ENCODE data around the gene CRACDL. TPM values are rescaled to one million over a fixed set of nuclear protein-coding genes. Genes with fewer than 3 reads are reported as not detected.

Gene CRACDL
- total RNA-seq, 1 donor: not detected

DNA sequence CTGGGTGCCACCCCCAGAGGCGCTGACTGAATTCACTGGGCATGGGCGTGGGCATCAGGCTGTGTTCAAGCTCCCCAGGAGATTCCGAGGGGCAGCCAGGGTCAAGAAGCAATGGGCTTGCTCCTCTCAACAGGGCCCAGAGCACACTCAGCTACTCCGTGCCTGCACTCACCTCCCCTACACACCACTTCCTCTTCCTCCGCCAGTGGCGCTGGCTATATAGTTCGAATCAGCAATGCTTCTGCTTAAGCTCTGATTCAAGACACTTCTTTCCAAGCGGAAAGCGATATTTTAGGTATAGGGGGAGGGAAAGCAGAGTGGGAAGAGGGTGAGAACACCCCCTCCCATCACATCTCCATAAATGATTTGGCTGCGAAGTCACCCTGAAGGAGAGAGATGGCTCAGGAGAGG lies 42.1 kb downstream of the CRACDL start:
- Histone ChIP-seq H3K9me3 (ENCODE audit: low read depth, low read length) (no peaks in the 10 kb centered on the region), H3K27ac (ENCODE audit: low read depth, low read length) (no peak overlapping the region), H3K79me2 (ENCODE audit: insufficient read depth, low read length) (no peaks in the 10 kb centered on the region), H3K36me3 (ENCODE audit: insufficient read depth, low read length) (no peaks in the 10 kb centered on the region), H3K4me2 (ENCODE audit: insufficient read depth, low read length) (no peak overlapping the region), H3K27me3 (ENCODE audit: insufficient read depth, low read length) (peaks cover 8% of the 10 kb centered on the region), H4K20me1 (ENCODE audit: insufficient read depth, low read length) (no peaks in the 10 kb centered on the region), H2AFZ (ENCODE audit: low read length) (no peak overlapping the region), H3K4me3 (ENCODE audit: insufficient read depth, low read length) (no peak overlapping the region), H3K4me1 (ENCODE audit: insufficient read depth, low read length) (no peaks in the 10 kb centered on the region)
- TF ChIP-seq, protein P1, sequence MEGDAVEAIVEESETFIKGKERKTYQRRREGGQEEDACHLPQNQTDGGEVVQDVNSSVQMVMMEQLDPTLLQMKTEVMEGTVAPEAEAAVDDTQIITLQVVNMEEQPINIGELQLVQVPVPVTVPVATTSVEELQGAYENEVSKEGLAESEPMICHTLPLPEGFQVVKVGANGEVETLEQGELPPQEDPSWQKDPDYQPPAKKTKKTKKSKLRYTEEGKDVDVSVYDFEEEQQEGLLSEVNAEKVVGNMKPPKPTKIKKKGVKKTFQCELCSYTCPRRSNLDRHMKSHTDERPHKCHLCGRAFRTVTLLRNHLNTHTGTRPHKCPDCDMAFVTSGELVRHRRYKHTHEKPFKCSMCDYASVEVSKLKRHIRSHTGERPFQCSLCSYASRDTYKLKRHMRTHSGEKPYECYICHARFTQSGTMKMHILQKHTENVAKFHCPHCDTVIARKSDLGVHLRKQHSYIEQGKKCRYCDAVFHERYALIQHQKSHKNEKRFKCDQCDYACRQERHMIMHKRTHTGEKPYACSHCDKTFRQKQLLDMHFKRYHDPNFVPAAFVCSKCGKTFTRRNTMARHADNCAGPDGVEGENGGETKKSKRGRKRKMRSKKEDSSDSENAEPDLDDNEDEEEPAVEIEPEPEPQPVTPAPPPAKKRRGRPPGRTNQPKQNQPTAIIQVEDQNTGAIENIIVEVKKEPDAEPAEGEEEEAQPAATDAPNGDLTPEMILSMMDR (IDR thresholded peaks at IDR 0.05; ENCODE audit: extremely low read depth, low read depth, low read length): no peak
- no peak for DNase-seq (ENCODE audit: insufficient read length, low spot score, missing footprints)

- H3K36me3 ChIP-seq (ENCODE audit: insufficient read depth, low read length): no peaks in the 10 kb centered on the region
- peaks cover 8% of the 10 kb centered on the region for H3K27me3 ChIP-seq (ENCODE audit: insufficient read depth, low read length)
- H4K20me1 ChIP-seq (ENCODE audit: insufficient read depth, low read length): no peaks in the 10 kb centered on the region
- no peaks in the 10 kb centered on the region for H3K9me3 ChIP-seq (ENCODE audit: low read depth, low read length)
- H3K4me1 ChIP-seq (ENCODE audit: insufficient read depth, low read length): no peaks in the 10 kb centered on the region
- no peak overlapping the region for H3K4me3 ChIP-seq (ENCODE audit: insufficient read depth, low read length)
- H3K27ac ChIP-seq (ENCODE audit: low read depth, low read length): no peak overlapping the region
- no peak overlapping the region for H3K4me2 ChIP-seq (ENCODE audit: insufficient read depth, low read length)
- H3K79me2 ChIP-seq (ENCODE audit: insufficient read depth, low read length): no peaks in the 10 kb centered on the region
- H2AFZ ChIP-seq (ENCODE audit: low read length): no peak overlapping the region
- TF ChIP-seq, protein P1 (IDR thresholded peaks at IDR 0.05; ENCODE audit: extremely low read depth, low read depth, low read length): no peak
- no peak for DNase-seq (ENCODE audit: insufficient read length, low spot score, missing footprints)
These were observed 43.2 kb downstream of the CRACDL start for GRCh38 chr2:98892871-98893270.

DNA sequence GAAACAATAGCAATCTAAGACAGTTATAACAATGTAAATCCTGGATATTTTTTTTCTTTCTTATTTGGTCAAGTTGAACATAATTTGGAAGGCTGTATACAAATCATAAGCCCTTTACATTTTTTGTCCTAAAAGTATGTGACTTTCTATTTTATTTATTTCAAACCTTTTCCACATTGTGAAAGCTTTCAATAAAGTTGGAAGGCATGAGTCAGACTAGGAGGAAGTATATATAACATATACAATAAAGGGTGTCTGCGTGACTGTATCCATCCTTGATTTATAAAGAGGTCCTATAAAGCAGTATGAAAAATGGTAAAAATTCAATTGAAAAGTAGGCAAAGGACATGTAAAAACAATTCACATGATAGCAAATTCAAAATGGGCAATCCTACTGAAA lies 44.4 kb downstream of the CRACDL start:
- DNase-seq (ENCODE audit: insufficient read length, low spot score, missing footprints): no peak
- Histone ChIP-seq H3K27me3 (ENCODE audit: insufficient read depth, low read length) (peaks cover 8% of the 10 kb centered on the region), H3K4me3 (ENCODE audit: insufficient read depth, low read length) (no peak overlapping the region), H3K27ac (ENCODE audit: low read depth, low read length) (no peak overlapping the region), H4K20me1 (ENCODE audit: insufficient read depth, low read length) (no peaks in the 10 kb centered on the region), H3K36me3 (ENCODE audit: insufficient read depth, low read length) (no peaks in the 10 kb centered on the region), H3K4me2 (ENCODE audit: insufficient read depth, low read length) (no peak overlapping the region), H3K9me3 (ENCODE audit: low read depth, low read length) (no peaks in the 10 kb centered on the region), H3K79me2 (ENCODE audit: insufficient read depth, low read length) (no peaks in the 10 kb centered on the region), H2AFZ (ENCODE audit: low read length) (no peak overlapping the region), H3K4me1 (ENCODE audit: insufficient read depth, low read length) (no peaks in the 10 kb centered on the region)
- TF ChIP-seq, protein P1 (IDR thresholded peaks at IDR 0.05; ENCODE audit: extremely low read depth, low read depth, low read length): no peak

GRCh38 chr2:98886066-98886554 lies 49.9 kb downstream of the CRACDL start:
- Histone ChIP-seq H3K4me3 (ENCODE audit: insufficient read depth, low read length) (no peak overlapping the region), H3K4me1 (ENCODE audit: insufficient read depth, low read length) (no peaks in the 10 kb centered on the region), H3K27me3 (ENCODE audit: insufficient read depth, low read length) (no peaks in the 10 kb centered on the region), H3K9me3 (ENCODE audit: low read depth, low read length) (peaks cover 4% of the 10 kb centered on the region), H3K27ac (ENCODE audit: low read depth, low read length) (no peak overlapping the region), H3K36me3 (ENCODE audit: insufficient read depth, low read length) (no peaks in the 10 kb centered on the region), H2AFZ (ENCODE audit: low read length) (no peak overlapping the region), H4K20me1 (ENCODE audit: insufficient read depth, low read length) (no peaks in the 10 kb centered on the region), H3K4me2 (ENCODE audit: insufficient read depth, low read length) (no peak overlapping the region), H3K79me2 (ENCODE audit: insufficient read depth, low read length) (no peaks in the 10 kb centered on the region)
- no peak for DNase-seq (ENCODE audit: insufficient read length, low spot score, missing footprints)
- TF ChIP-seq, protein P1 (IDR thresholded peaks at IDR 0.05; ENCODE audit: extremely low read depth, low read depth, low read length): no peak

Data from osteoblast (primary cell).